IPS-15b (cell line): ENCODE measurements around the gene CDH23.

Source experiments
- H3K27me3 ChIP-seq: one replicate; pipeline ENCODE4 v1.6.1; 2013; ENCODE audit warnings: low read length; ENCODE audit not compliant: control insufficient read depth, insufficient read depth
- H3K36me3 ChIP-seq: one replicate; pipeline ENCODE4 v1.6.1; 2013; ENCODE audit warnings: low read length; ENCODE audit not compliant: control insufficient read depth, insufficient read depth
- H3K4me1 ChIP-seq: one replicate; pipeline ENCODE4 v1.6.1; 2013; ENCODE audit warnings: mild to moderate bottlenecking, low read length; ENCODE audit not compliant: control insufficient read depth, insufficient read depth
- H3K4me3 ChIP-seq: one replicate; pipeline ENCODE4 v1.5.1; 2013; ENCODE audit warnings: low read depth, low read length
- H3K9ac ChIP-seq: one replicate; pipeline ENCODE4 v1.6.1; 2013; ENCODE audit warnings: low read depth, mild to moderate bottlenecking, low read length
- H3K9me3 ChIP-seq: one replicate; pipeline ENCODE4 v1.6.1; 2013; ENCODE audit warnings: mild to moderate bottlenecking, low read length; ENCODE audit not compliant: control insufficient read depth, insufficient read depth

Gene CDH23

GRCh38 chr10:71821909-71822763 lies 425.4 kb downstream of the CDH23 start:
- no peaks in the 10 kb centered on the region for H3K4me1 ChIP-seq
- H3K27me3 ChIP-seq, result no peaks in the 10 kb centered on the region
- peaks cover 78% of the 10 kb centered on the region for H3K36me3 ChIP-seq
- H3K9ac ChIP-seq, result no peak overlapping the region
- no peaks in the 10 kb centered on the region for H3K9me3 ChIP-seq
- no peak overlapping the region for H3K4me3 ChIP-seq

- Histone ChIP-seq H3K36me3 (peaks cover 69% of the 10 kb centered on the region), H3K27me3 (no peaks in the 10 kb centered on the region)
Observed at GRCh38 chr10:71823356-71823755, 426.6 kb downstream of the CDH23 start.

GRCh38 chr10:71824333-71824732 lies 427.6 kb downstream of the CDH23 start:
- H3K9ac ChIP-seq, result no peak overlapping the region
- no peaks in the 10 kb centered on the region for H3K27me3 ChIP-seq
- H3K36me3 ChIP-seq, result peaks cover 63% of the 10 kb centered on the region
- no peak overlapping the region for H3K4me3 ChIP-seq
- no peaks in the 10 kb centered on the region for H3K4me1 ChIP-seq
- H3K9me3 ChIP-seq, result no peaks in the 10 kb centered on the region

More at GRCh38 chr10:71823356-71823755, 426.6 kb downstream of the CDH23 start:
- Histone ChIP-seq H3K9me3 (no peaks in the 10 kb centered on the region), H3K9ac (no peak overlapping the region), H3K4me3 (no peak overlapping the region), H3K4me1 (no peaks in the 10 kb centered on the region)

- Histone ChIP-seq H3K9me3 (no peaks in the 10 kb centered on the region), H3K27me3 (no peaks in the 10 kb centered on the region), H3K4me1 (no peaks in the 10 kb centered on the region), H3K9ac (no peak overlapping the region), H3K4me3 (no peak overlapping the region), H3K36me3 (peaks cover 58% of the 10 kb centered on the region)
Observed at GRCh38 chr10:71825217-71825616, 428.5 kb downstream of the CDH23 start.

GRCh38 chr10:71827852-71828251 lies 431.1 kb downstream of the CDH23 start:
- H3K4me1 ChIP-seq, result no peaks in the 10 kb centered on the region
- H3K4me3 ChIP-seq, result no peak overlapping the region
- no peaks in the 10 kb centered on the region for H3K27me3 ChIP-seq
- H3K9ac ChIP-seq, result no peak overlapping the region
- peaks cover 54% of the 10 kb centered on the region for H3K36me3 ChIP-seq
- no peaks in the 10 kb centered on the region for H3K9me3 ChIP-seq

- H3K9me3 ChIP-seq, result no peaks in the 10 kb centered on the region
- peaks cover 51% of the 10 kb centered on the region for H3K36me3 ChIP-seq
- H3K9ac ChIP-seq, result no peak overlapping the region
- H3K27me3 ChIP-seq, result no peaks in the 10 kb centered on the region
- H3K4me1 ChIP-seq, result no peaks in the 10 kb centered on the region
- H3K4me3 ChIP-seq, result no peak overlapping the region
Observed at GRCh38 chr10:71828702-71829101, 432.0 kb downstream of the CDH23 start.

- no peak overlapping the region for H3K4me3 ChIP-seq
- H3K36me3 ChIP-seq, result peaks cover 52% of the 10 kb centered on the region
- no peak overlapping the region for H3K9ac ChIP-seq
- H3K9me3 ChIP-seq, result no peaks in the 10 kb centered on the region
- H3K27me3 ChIP-seq, result no peaks in the 10 kb centered on the region
- no peaks in the 10 kb centered on the region for H3K4me1 ChIP-seq
Observed at GRCh38 chr10:71829171-71829570, 432.5 kb downstream of the CDH23 start.

GRCh38 chr10:71829896-71830295 lies 433.2 kb downstream of the CDH23 start:
- H3K4me1 ChIP-seq, result no peaks in the 10 kb centered on the region
- peaks cover 52% of the 10 kb centered on the region for H3K36me3 ChIP-seq
- no peaks in the 10 kb centered on the region for H3K9me3 ChIP-seq
- no peaks in the 10 kb centered on the region for H3K27me3 ChIP-seq
- H3K4me3 ChIP-seq, result no peak overlapping the region
- no peak overlapping the region for H3K9ac ChIP-seq

- Histone ChIP-seq H3K9ac (no peak overlapping the region), H3K4me3 (no peak overlapping the region), H3K27me3 (no peaks in the 10 kb centered on the region), H3K9me3 (no peaks in the 10 kb centered on the region), H3K36me3 (peaks cover 45% of the 10 kb centered on the region), H3K4me1 (no peaks in the 10 kb centered on the region)
Observed at GRCh38 chr10:71830726-71831125, 434.0 kb downstream of the CDH23 start.

GRCh38 chr10:71831646-71832552 lies 435.2 kb downstream of the CDH23 start:
- H3K4me1 ChIP-seq, result no peaks in the 10 kb centered on the region
- H3K27me3 ChIP-seq, result no peaks in the 10 kb centered on the region
- no peak overlapping the region for H3K9ac ChIP-seq
- H3K9me3 ChIP-seq, result no peaks in the 10 kb centered on the region
- peaks cover 35% of the 10 kb centered on the region for H3K36me3 ChIP-seq
- H3K4me3 ChIP-seq, result no peak overlapping the region

GRCh38 chr10:71832967-71833366 lies 436.2 kb downstream of the CDH23 start:
- no peak overlapping the region for H3K4me3 ChIP-seq
- peaks cover 9% of the 10 kb centered on the region for H3K4me1 ChIP-seq
- H3K36me3 ChIP-seq, result peaks cover 32% of the 10 kb centered on the region
- H3K27me3 ChIP-seq, result no peaks in the 10 kb centered on the region
- H3K9ac ChIP-seq, result no peak overlapping the region
- no peaks in the 10 kb centered on the region for H3K9me3 ChIP-seq
